RKO (cell line): Measurements from ENCODE around the gene UBXN11.

Source experiments
- DNase-seq: peaks from one replicate; pipeline ENCODE4 v3.0.0-alpha.2; 2016; ENCODE audit warnings: low spot score

UBXN11 gene

GRCh38 chr1:26268290-26269197 is 37.9 kb downstream of the UBXN11 start:
- no peak for DNase-seq

- DNase-seq, result no peak
These were observed 41.0 kb downstream of the UBXN11 start for GRCh38 chr1:26265405-26265804.

- no peak for DNase-seq
These were observed 43.2 kb downstream of the UBXN11 start for GRCh38 chr1:26263212-26263611.

- no peak for DNase-seq
These were observed 46.9 kb downstream of the UBXN11 start for GRCh38 chr1:26259578-26259977.

- DNase-seq, result no peak
These were observed 47.4 kb downstream of the UBXN11 start for GRCh38 chr1:26259005-26259404.

GRCh38 chr1:26257222-26257621 is 49.2 kb downstream of the UBXN11 start:
- DNase-seq, result no peak

GRCh38 chr1:26254404-26254803 is 52.0 kb downstream of the UBXN11 start:
- DNase-seq, result no peak

- DNase-seq, result no peak
These were observed 53.7 kb downstream of the UBXN11 start for GRCh38 chr1:26252718-26253117.

- DNase-seq, result no peak
These were observed 66.5 kb downstream of the UBXN11 start for GRCh38 chr1:26239936-26240335.

- DNase-seq, result no peak
These were observed 69.0 kb downstream of the UBXN11 start for GRCh38 chr1:26237230-26237966.

- DNase-seq, result peak; percentile 67
These were observed 71.6 kb downstream of the UBXN11 start for GRCh38 chr1:26234644-26235370.

- DNase-seq, result peak; percentile 96
These were observed 72.4 kb downstream of the UBXN11 start, which contains the start of gene CEP85 for GRCh38 chr1:26233903-26234643. Gene CEP85, plus strand, starts transcription at chr1:26234200. Its CDS starts 5,584 bp downstream, at chr1:26239784.
